Hematopoietic multipotent progenitor cell treated with erythropoietin and hydrocortisone succinate and interleukin-3 and kit ligand, for 17 days (in vitro differentiated cells): ENCODE data around the gene ZBTB3.

Experiments used
- DNase-seq: peaks from one replicate; pipeline ENCODE4 v3.0.0-alpha.2; 2015; ENCODE audit warnings: low spot score

ZBTB3 gene

GRCh38 chr11:62753736-62754603 lies at the start of gene ZBTB3:
Gene ZBTB3 (minus strand): TSS chr11:62754160. CDS start chr11:62753664, 496 bp downstream.
- DNase-seq: peak; percentile 99

DNA sequence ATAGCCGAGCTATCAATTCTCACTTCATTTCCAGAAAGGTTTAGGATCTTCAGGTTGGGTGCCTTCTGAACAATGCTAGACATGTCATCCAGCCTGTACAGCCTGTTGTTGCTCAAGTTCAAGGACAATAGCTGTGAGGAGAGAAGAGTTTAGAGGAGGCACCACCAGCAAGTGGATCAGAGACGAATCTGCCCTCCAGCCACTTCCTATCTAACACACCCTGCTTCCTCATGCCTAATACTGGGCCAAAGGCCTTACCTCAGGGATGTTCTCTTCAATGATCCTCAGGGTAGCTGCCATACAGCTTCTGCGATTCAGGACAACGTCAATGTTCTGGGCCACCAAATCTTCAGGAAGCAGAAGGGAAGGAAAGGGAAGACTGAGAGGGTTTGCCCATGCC lies 47.1 kb upstream of the ZBTB3 start:
- no peak for DNase-seq

GRCh38 chr11:62799486-62799885 lies 45.5 kb upstream of the ZBTB3 start:
- no peak for DNase-seq

DNA sequence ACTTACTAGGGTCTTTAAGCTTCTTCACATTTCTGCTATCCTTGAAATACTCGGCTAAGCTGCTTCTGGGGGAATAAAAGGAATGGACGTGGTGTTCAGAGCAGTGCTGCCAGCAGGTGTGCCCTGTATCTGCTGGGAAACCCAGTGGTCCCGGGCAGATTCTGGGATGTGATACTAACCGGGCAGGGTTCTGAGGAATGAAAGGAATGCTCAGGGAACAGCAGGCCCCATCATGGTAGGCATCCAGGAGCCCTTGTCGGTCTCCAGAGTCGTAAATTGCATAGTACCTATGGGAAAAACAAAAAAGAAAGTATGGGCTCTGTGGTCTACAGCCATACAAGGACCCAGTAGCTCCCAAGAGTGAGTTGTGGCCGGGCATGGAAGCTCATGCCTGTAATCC lies 42.3 kb upstream of the ZBTB3 start:
- DNase-seq: no peak

DNA sequence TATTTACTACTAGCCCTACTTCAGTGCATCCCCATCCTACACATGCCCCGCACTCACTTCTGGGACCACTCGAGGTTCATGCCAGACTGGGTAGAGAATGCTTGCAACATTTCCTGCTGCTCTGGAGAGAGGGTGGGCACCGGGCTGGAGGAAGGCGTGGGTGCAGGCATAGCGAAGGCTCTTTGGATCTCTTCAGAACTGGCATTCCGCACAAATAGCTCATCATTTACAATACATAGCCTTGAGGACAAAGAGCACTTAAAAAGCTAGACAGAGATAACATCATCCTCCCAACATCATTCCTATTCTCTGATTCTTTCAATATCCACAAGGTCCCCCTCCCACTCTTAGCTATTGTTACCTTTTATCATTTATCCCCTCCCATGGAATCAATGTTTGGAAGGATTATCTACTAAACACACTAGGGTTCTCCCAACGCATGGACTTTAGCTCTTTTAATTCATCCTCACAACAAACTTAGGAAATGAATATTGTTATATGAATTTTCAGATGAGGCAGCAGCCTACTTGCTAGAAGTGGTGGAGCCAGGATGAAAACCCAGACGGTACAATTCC lies 40.3 kb upstream of the ZBTB3 start:
- peak; percentile 3 for DNase-seq

- no peak for DNase-seq
Observed at GRCh38 chr11:62792202-62792575, 38.2 kb upstream of the ZBTB3 start.

GRCh38 chr11:62791501-62792201 lies 37.7 kb upstream of the ZBTB3 start, which contains the start of gene TMEM223:
Gene TMEM223 (minus strand): TSS chr11:62792006. CDS start chr11:62791994, 12 bp downstream.
- peak; percentile 86 for DNase-seq

DNA sequence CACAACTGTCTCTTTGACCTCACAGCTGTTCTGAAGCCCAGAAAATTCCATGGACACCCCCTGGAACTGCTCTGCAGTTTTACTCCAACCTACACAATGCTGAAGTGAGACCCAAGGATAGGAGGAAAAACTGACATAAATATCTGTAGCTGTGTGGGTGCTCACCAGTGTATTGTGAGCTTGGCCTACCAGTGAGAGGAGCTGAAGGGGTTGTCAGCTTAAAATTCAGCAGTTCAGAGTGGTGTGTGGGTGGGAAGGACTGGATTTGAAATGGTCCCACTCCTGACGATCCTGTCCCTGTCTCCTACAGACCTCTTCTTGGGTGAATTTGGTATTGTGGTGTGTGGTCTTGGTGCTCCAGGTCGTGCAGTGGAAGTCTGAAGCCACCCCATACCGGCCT lies 35.6 kb upstream of the ZBTB3 start:
- no peak for DNase-seq

DNA sequence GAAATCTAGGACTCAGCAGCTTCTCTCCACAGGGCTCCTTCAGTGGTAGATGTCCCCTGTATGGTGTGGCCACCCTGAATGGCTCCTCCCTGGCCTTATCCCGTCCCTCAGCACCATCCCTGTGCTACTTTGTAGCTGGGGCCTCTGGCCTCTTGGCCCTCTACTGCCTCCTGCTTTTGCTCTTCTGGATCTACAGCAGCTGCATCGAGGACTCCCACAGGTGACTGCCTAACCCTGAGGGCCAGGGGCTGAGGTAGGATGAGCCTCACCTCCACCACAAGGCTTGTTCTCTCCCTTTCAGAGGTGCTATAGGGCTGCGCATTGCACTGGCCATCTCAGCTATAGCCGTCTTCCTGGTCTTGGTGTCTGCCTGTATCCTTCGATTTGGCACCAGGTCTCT lies 35.0 kb upstream of the ZBTB3 start:
- no peak for DNase-seq

DNA sequence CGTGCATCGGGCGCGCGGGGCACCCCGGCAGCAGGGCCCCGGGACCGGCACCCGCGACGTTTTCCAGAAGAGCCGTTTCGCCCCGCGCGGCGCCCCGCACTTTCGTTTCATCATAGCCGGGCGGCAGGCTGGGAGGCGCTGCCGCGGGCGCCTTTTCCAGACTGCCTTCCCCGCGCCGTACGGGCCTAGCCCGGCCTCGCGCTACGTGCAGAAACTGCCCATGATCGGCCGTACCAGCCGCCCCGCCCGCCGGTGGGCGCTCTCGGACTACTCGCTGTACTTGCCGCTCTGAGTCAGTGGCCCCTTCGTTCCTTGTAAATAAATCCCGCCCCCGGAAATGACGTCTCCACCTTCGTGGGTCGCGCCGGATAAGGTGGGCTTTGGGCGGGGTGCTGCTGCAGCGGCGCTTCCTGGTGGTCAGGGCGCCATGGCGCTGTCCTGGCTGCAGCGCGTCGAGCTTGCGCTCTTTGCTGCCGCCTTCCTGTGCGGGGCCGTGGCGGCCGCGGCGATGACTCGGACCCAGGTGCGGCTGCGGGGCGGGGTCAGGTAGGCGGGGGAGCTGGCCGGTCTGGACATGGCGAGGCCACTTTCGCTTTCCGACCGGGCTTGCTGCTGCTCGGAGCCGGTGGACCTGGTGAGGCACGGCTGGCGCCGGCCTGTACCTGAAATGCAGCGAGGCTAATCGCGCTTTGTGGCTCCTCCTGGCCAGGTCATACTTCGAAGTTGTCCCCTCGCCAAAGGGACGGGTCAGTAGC lies 33.2 kb upstream of the ZBTB3 start, which contains the start of gene TMEM179B:
Gene TMEM179B, plus strand, starts transcription at position 398 of the 755 bp plus-strand sequence. Its CDS starts 30 bp downstream, at position 428.
- peak; percentile 99 for DNase-seq

- peak; percentile 93 for DNase-seq
Observed at GRCh38 chr11:62786318-62787004, 32.5 kb upstream of the ZBTB3 start.

DNA sequence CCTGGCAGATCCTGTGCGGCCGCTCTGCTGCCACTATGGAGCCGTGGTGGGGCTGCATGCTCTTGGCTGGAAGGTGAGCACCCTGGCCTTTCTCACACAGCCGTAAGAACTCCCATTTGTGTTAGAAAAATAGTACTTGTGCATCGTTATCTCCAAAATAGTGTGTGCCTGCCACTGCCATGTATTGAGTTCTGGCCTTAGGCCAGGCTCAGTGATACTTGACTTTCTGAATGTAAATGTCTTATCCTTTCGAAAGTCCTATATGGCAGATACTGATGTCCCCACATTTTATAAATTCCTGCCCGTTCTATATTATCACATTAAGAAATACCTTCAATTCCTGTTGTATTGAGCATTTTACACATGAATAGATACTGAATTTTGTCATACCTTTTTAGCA lies 28.8 kb upstream of the ZBTB3 start:
- peak; percentile 56 for DNase-seq

- DNase-seq: no peak
Observed at GRCh38 chr11:62778441-62778840, 24.5 kb upstream of the ZBTB3 start.

GRCh38 chr11:62777389-62777788 lies 23.4 kb upstream of the ZBTB3 start:
- DNase-seq: no peak

DNA sequence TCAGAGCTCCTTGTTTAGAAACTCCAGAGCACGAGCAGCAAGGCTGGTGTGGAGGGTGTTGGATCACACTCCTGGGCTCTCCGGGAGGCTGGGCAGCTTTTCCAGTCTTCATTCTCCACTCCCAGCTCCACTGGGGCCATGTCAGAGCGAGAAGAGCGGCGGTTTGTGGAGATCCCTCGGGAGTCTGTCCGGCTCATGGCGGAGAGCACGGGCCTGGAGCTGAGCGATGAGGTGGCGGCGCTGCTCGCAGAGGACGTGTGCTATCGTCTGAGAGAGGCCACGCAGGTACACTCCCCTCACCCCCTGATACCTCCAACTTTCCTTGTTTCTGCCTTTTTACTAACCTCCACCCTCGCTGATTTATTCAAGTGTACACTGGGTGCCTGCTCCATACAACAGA lies 21.7 kb upstream of the ZBTB3 start:
- DNase-seq: no peak

DNA sequence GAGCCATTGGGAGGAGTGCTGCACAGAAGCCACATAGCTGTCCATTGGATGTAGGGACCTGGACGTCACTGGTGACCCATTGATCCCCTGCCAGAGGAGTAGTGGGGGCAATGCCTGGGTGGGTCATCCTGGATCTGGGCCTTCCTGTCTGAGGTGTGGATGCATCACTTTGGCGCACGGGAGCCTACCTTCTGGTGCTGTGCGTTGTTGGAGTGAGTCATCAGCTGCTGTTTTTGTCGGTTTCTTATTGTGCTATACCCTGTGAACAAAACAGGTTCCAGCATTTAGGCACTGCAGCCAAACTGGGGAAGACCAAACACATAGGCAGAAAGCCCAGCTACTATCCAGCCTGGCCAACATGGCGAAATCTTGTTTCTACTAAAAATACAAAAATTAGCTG lies 20.4 kb upstream of the ZBTB3 start:
- DNase-seq: no peak

DNA sequence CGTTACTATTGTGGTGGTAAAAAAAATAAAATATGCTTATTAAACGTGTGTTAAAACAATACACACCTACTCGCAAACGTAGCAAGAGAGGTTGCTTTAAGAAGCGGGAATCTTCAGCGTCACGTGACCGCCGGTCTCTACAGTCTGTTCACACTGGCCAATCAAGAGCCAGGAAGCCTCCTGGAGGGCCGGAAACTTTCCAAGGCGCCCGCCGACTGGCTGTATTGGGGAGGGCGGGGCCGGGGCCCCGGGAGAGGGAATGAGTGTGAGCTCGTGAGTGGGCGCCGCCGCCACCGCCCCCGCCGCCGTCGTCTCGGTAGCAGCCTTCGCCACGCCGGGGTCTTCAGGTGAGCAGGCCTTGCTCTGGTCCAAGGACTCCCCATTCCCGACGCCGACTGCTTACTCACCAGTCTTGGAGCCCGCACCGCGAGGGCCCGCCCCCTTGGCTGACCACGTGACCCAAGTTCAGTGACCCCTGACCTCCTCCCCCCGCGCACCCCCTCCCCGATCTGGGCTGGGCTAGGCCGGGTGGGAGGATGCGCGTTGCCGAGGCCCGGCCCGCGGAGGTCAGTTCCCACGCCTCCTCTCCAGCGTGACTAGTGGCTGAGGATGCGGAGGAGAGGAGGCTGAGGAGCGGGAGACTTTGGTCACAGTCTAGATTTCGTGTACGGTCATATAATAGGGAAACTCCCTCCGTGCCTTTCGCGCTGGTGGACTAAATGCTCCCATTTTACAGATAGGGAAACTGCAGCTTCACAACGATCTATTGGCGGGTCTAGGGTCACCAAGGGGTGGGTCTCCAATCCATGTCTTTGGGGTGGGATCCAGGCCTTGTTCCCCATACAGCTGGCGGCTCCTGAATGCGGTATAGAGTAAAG lies 17.4 kb upstream of the ZBTB3 start, which contains the start of gene TAF6L:
Gene TAF6L, plus strand, starts transcription at position 253 of the 878 bp plus-strand sequence. CDS start 4,388 bp downstream, outside the sequence.
- peak; percentile 95 for DNase-seq

- DNase-seq: no peak
Observed at GRCh38 chr11:62770778-62771143, 16.8 kb upstream of the ZBTB3 start.

- DNase-seq: peak; percentile 7
Observed at GRCh38 chr11:62760867-62761227, 6.9 kb upstream of the ZBTB3 start.
